NCI-H345 treated with DMSO at 0.1 percent for 48 hours (cell line): ENCODE measurements around the gene PCDHB11.
"Not testable (repeated sequence)": the region's sequence is repeated elsewhere in the genome, so short reads cannot be mapped to it uniquely, and the experiment has no call there.

Experiments used
- DNase-seq: peaks from one replicate; lab custom pipeline; 2025; ENCODE audit not compliant: unreplicated experiment; lab: John Stamatoyannopoulos, UW

The PCDHB11 gene

GRCh38 chr5:141199359-141200235 lies at the start of gene PCDHB11:
TSS of gene PCDHB11 (plus strand) at chr5:141199627. CDS start at chr5:141199775, 148 bp downstream.
- DNase-seq = no peak

GRCh38 chr5:141149812-141150211 lies 49.6 kb upstream of the PCDHB11 start, which contains the start of gene PCDHB6:
TSS of gene PCDHB6 (plus strand) at chr5:141150057. CDS start at chr5:141150258, 201 bp downstream.
- DNase-seq = no peak

- DNase-seq = no peak
These were observed 49.0 kb upstream of the PCDHB11 start for GRCh38 chr5:141150224-141150992.

- DNase-seq = no peak
These were observed 48.5 kb upstream of the PCDHB11 start for GRCh38 chr5:141150993-141151325.

GRCh38 chr5:141151632-141152031 lies 47.8 kb upstream of the PCDHB11 start:
- DNase-seq = not testable (repeated sequence)

- not testable (repeated sequence) for DNase-seq
These were observed 47.3 kb upstream of the PCDHB11 start for GRCh38 chr5:141152096-141152495.

GRCh38 chr5:141155540-141156374 lies 43.7 kb upstream of the PCDHB11 start:
- DNase-seq = no peak

- DNase-seq = not testable (repeated sequence)
These were observed 42.1 kb upstream of the PCDHB11 start for GRCh38 chr5:141157356-141157755.

GRCh38 chr5:141157901-141158300 lies 41.5 kb upstream of the PCDHB11 start:
- not testable (repeated sequence) for DNase-seq

GRCh38 chr5:141172381-141173204 lies 26.8 kb upstream of the PCDHB11 start, which contains the start of gene PCDHB7:
TSS of gene PCDHB7 (plus strand) at chr5:141172644. CDS start at chr5:141172836, 192 bp downstream.
- no peak for DNase-seq

- not testable (repeated sequence) for DNase-seq
These were observed 24.9 kb upstream of the PCDHB11 start for GRCh38 chr5:141174291-141175104.

GRCh38 chr5:141175933-141176332 lies 23.5 kb upstream of the PCDHB11 start:
- DNase-seq = no peak

- not testable (repeated sequence) for DNase-seq
These were observed 21.7 kb upstream of the PCDHB11 start, which contains the start of gene PCDHB8 for GRCh38 chr5:141177577-141178191. TSS of gene PCDHB8 (plus strand) at chr5:141177790. CDS start at chr5:141178035, 245 bp downstream.

- DNase-seq = not testable (repeated sequence)
These were observed 20.1 kb upstream of the PCDHB11 start for GRCh38 chr5:141179371-141179770.

- not testable (repeated sequence) for DNase-seq
These were observed 19.6 kb upstream of the PCDHB11 start for GRCh38 chr5:141179876-141180275.

GRCh38 chr5:141180313-141180712 lies 19.1 kb upstream of the PCDHB11 start:
- no peak for DNase-seq

GRCh38 chr5:141182248-141182647 lies 17.2 kb upstream of the PCDHB11 start, which contains the start of gene PCDHB16:
TSS of gene PCDHB16 (plus strand) at chr5:141182387. CDS start at chr5:141182560, 173 bp downstream.
- DNase-seq = no peak

GRCh38 chr5:141184117-141184855 lies 15.1 kb upstream of the PCDHB11 start:
- DNase-seq = not testable (repeated sequence)
